ENCODE results near the gene COPS8.
A peak's percentile ranks its signal among the peaks of the same experiment; 100 is the strongest.

The COPS8 gene
- 51.5 to 61.6 (median 54.6) reads per million in 3 donors for total RNA-seq

- H3K27ac ChIP-seq (ENCODE audit: insufficient read depth, low read length, poor library complexity, severe bottlenecking) = peak within 1 kb of the TSS; percentile 76
- peak; percentile 76 to 80 (median 80) for DNase-seq
- no peaks in the 10 kb centered on the region for H3K9me3 ChIP-seq (ENCODE audit: control insufficient read depth, low read length)
- H3K4me1 ChIP-seq (ENCODE audit: control insufficient read depth, insufficient read depth, low read length, poor library complexity, severe bottlenecking) = no peaks in the 10 kb centered on the region
- H3K27me3 ChIP-seq (replicated peaks; ENCODE audit: control insufficient read depth, insufficient read depth, low read length, poor library complexity, severe bottlenecking) = no peaks in the 10 kb centered on the region
- H3K4me3 ChIP-seq (ENCODE audit: insufficient read depth, low read depth, low read length, poor library complexity, severe bottlenecking) = peak within 1 kb of the TSS; percentile 83
- peaks cover 14% of the 10 kb centered on the region for H3K36me3 ChIP-seq (ENCODE audit: control insufficient read depth, insufficient read depth, low read length)
Observed at GRCh38 chr2:237085248-237086221, at the start of gene COPS8. COPS8 (plus strand) TSS chr2:237085889; CDS start chr2:237085965, 76 bp downstream.

- Histone ChIP-seq H3K4me3 (ENCODE audit: insufficient read depth, low read depth, low read length, poor library complexity, severe bottlenecking) (no peak overlapping the region), H3K27ac (ENCODE audit: insufficient read depth, low read length, poor library complexity, severe bottlenecking) (no peak overlapping the region)
- DNase-seq = no peak
Observed at GRCh38 chr2:237039301-237040031, 46.2 kb upstream of the COPS8 start.

GRCh38 chr2:237041231-237041630 is 44.5 kb upstream of the COPS8 start:
- Histone ChIP-seq H3K4me1 (ENCODE audit: control insufficient read depth, insufficient read depth, low read length, poor library complexity, severe bottlenecking) (no peaks in the 10 kb centered on the region), H3K27me3 (replicated peaks; ENCODE audit: control insufficient read depth, insufficient read depth, low read length, poor library complexity, severe bottlenecking) (no peaks in the 10 kb centered on the region), H3K9me3 (ENCODE audit: control insufficient read depth, low read length) (no peaks in the 10 kb centered on the region), H3K27ac (ENCODE audit: insufficient read depth, low read length, poor library complexity, severe bottlenecking) (no peak overlapping the region), H3K4me3 (ENCODE audit: insufficient read depth, low read depth, low read length, poor library complexity, severe bottlenecking) (no peak overlapping the region), H3K36me3 (ENCODE audit: control insufficient read depth, insufficient read depth, low read length) (no peaks in the 10 kb centered on the region)
- DNase-seq = no peak

More at GRCh38 chr2:237039301-237040031, 46.2 kb upstream of the COPS8 start:
- H3K4me1 ChIP-seq (ENCODE audit: control insufficient read depth, insufficient read depth, low read length, poor library complexity, severe bottlenecking) = no peaks in the 10 kb centered on the region
- H3K9me3 ChIP-seq (ENCODE audit: control insufficient read depth, low read length) = no peaks in the 10 kb centered on the region
- H3K36me3 ChIP-seq (ENCODE audit: control insufficient read depth, insufficient read depth, low read length) = no peaks in the 10 kb centered on the region
- no peaks in the 10 kb centered on the region for H3K27me3 ChIP-seq (replicated peaks; ENCODE audit: control insufficient read depth, insufficient read depth, low read length, poor library complexity, severe bottlenecking)

GRCh38 chr2:237042101-237042500 is 43.6 kb upstream of the COPS8 start:
- Histone ChIP-seq H3K36me3 (ENCODE audit: control insufficient read depth, insufficient read depth, low read length) (no peaks in the 10 kb centered on the region), H3K27ac (ENCODE audit: insufficient read depth, low read length, poor library complexity, severe bottlenecking) (no peak overlapping the region), H3K27me3 (replicated peaks; ENCODE audit: control insufficient read depth, insufficient read depth, low read length, poor library complexity, severe bottlenecking) (no peaks in the 10 kb centered on the region), H3K4me1 (ENCODE audit: control insufficient read depth, insufficient read depth, low read length, poor library complexity, severe bottlenecking) (no peaks in the 10 kb centered on the region), H3K4me3 (ENCODE audit: insufficient read depth, low read depth, low read length, poor library complexity, severe bottlenecking) (no peak overlapping the region), H3K9me3 (ENCODE audit: control insufficient read depth, low read length) (no peaks in the 10 kb centered on the region)
- no peak for DNase-seq

- DNase-seq = no peak
- Histone ChIP-seq H3K4me1 (ENCODE audit: control insufficient read depth, insufficient read depth, low read length, poor library complexity, severe bottlenecking) (no peaks in the 10 kb centered on the region), H3K36me3 (ENCODE audit: control insufficient read depth, insufficient read depth, low read length) (no peaks in the 10 kb centered on the region), H3K4me3 (ENCODE audit: insufficient read depth, low read depth, low read length, poor library complexity, severe bottlenecking) (no peak overlapping the region), H3K27ac (ENCODE audit: insufficient read depth, low read length, poor library complexity, severe bottlenecking) (no peak overlapping the region), H3K9me3 (ENCODE audit: control insufficient read depth, low read length) (no peaks in the 10 kb centered on the region), H3K27me3 (replicated peaks; ENCODE audit: control insufficient read depth, insufficient read depth, low read length, poor library complexity, severe bottlenecking) (no peaks in the 10 kb centered on the region)
Observed at GRCh38 chr2:237043866-237044265, 41.8 kb upstream of the COPS8 start.

GRCh38 chr2:237044281-237044680 is 41.4 kb upstream of the COPS8 start:
- H3K27me3 ChIP-seq (replicated peaks; ENCODE audit: control insufficient read depth, insufficient read depth, low read length, poor library complexity, severe bottlenecking) = no peaks in the 10 kb centered on the region
- no peak overlapping the region for H3K27ac ChIP-seq (ENCODE audit: insufficient read depth, low read length, poor library complexity, severe bottlenecking)
- DNase-seq = no peak
- no peaks in the 10 kb centered on the region for H3K9me3 ChIP-seq (ENCODE audit: control insufficient read depth, low read length)
- H3K36me3 ChIP-seq (ENCODE audit: control insufficient read depth, insufficient read depth, low read length) = no peaks in the 10 kb centered on the region
- no peaks in the 10 kb centered on the region for H3K4me1 ChIP-seq (ENCODE audit: control insufficient read depth, insufficient read depth, low read length, poor library complexity, severe bottlenecking)
- no peak overlapping the region for H3K4me3 ChIP-seq (ENCODE audit: insufficient read depth, low read depth, low read length, poor library complexity, severe bottlenecking)

- Histone ChIP-seq H3K9me3 (ENCODE audit: control insufficient read depth, low read length) (peaks cover 4% of the 10 kb centered on the region), H3K4me3 (ENCODE audit: insufficient read depth, low read depth, low read length, poor library complexity, severe bottlenecking) (no peak overlapping the region), H3K4me1 (ENCODE audit: control insufficient read depth, insufficient read depth, low read length, poor library complexity, severe bottlenecking) (no peaks in the 10 kb centered on the region), H3K27ac (ENCODE audit: insufficient read depth, low read length, poor library complexity, severe bottlenecking) (no peak overlapping the region), H3K36me3 (ENCODE audit: control insufficient read depth, insufficient read depth, low read length) (no peaks in the 10 kb centered on the region), H3K27me3 (replicated peaks; ENCODE audit: control insufficient read depth, insufficient read depth, low read length, poor library complexity, severe bottlenecking) (no peaks in the 10 kb centered on the region)
- no peak for DNase-seq
Observed at GRCh38 chr2:237045449-237045848, 40.2 kb upstream of the COPS8 start.

GRCh38 chr2:237048595-237048994 is 37.1 kb upstream of the COPS8 start:
- Histone ChIP-seq H3K4me1 (ENCODE audit: control insufficient read depth, insufficient read depth, low read length, poor library complexity, severe bottlenecking) (no peaks in the 10 kb centered on the region), H3K27ac (ENCODE audit: insufficient read depth, low read length, poor library complexity, severe bottlenecking) (no peak overlapping the region)
- no peak for DNase-seq

GRCh38 chr2:237051861-237052260 is 33.8 kb upstream of the COPS8 start:
- H3K4me1 ChIP-seq (ENCODE audit: control insufficient read depth, insufficient read depth, low read length, poor library complexity, severe bottlenecking) = no peaks in the 10 kb centered on the region
- no peaks in the 10 kb centered on the region for H3K36me3 ChIP-seq (ENCODE audit: control insufficient read depth, insufficient read depth, low read length)
- no peak overlapping the region for H3K4me3 ChIP-seq (ENCODE audit: insufficient read depth, low read depth, low read length, poor library complexity, severe bottlenecking)
- peaks cover 4% of the 10 kb centered on the region for H3K9me3 ChIP-seq (ENCODE audit: control insufficient read depth, low read length)
- no peak overlapping the region for H3K27ac ChIP-seq (ENCODE audit: insufficient read depth, low read length, poor library complexity, severe bottlenecking)
- no peak for DNase-seq
- no peaks in the 10 kb centered on the region for H3K27me3 ChIP-seq (replicated peaks; ENCODE audit: control insufficient read depth, insufficient read depth, low read length, poor library complexity, severe bottlenecking)

More at GRCh38 chr2:237048595-237048994, 37.1 kb upstream of the COPS8 start:
- no peaks in the 10 kb centered on the region for H3K36me3 ChIP-seq (ENCODE audit: control insufficient read depth, insufficient read depth, low read length)
- H3K9me3 ChIP-seq (ENCODE audit: control insufficient read depth, low read length) = peaks cover 4% of the 10 kb centered on the region
- H3K4me3 ChIP-seq (ENCODE audit: insufficient read depth, low read depth, low read length, poor library complexity, severe bottlenecking) = no peak overlapping the region
- no peaks in the 10 kb centered on the region for H3K27me3 ChIP-seq (replicated peaks; ENCODE audit: control insufficient read depth, insufficient read depth, low read length, poor library complexity, severe bottlenecking)

- Histone ChIP-seq H3K27me3 (replicated peaks; ENCODE audit: control insufficient read depth, insufficient read depth, low read length, poor library complexity, severe bottlenecking) (no peaks in the 10 kb centered on the region), H3K9me3 (ENCODE audit: control insufficient read depth, low read length) (peaks cover 4% of the 10 kb centered on the region), H3K27ac (ENCODE audit: insufficient read depth, low read length, poor library complexity, severe bottlenecking) (no peak overlapping the region), H3K4me3 (ENCODE audit: insufficient read depth, low read depth, low read length, poor library complexity, severe bottlenecking) (no peak overlapping the region), H3K36me3 (ENCODE audit: control insufficient read depth, insufficient read depth, low read length) (no peaks in the 10 kb centered on the region), H3K4me1 (ENCODE audit: control insufficient read depth, insufficient read depth, low read length, poor library complexity, severe bottlenecking) (no peaks in the 10 kb centered on the region)
- no peak for DNase-seq
Observed at GRCh38 chr2:237053066-237053465, 32.6 kb upstream of the COPS8 start.

Measured in effector memory CD4-positive, alpha-beta T cell (primary cell).